Sigmoid colon (tissue), 7 donors: Measurements from ENCODE around the gene FUCA1. TPM values are rescaled to one million over a fixed set of nuclear protein-coding genes. Genes with fewer than 3 reads are reported as not detected.

Source experiments
- DNase-seq: peaks from one replicate; pipeline ENCODE4 v3.0.0-alpha.2; 2019
- H3K27ac ChIP-seq, 4 donors: fragments of 200-600 bp; sonication (generic); one replicate each; pipeline ENCODE4 v1.5.1; 2016 to 2019; ENCODE audit warnings: mild to moderate bottlenecking in 1 of 4
- H3K27me3 ChIP-seq, 3 donors: fragments of 200-600 bp; sonication (generic); one replicate each; pipeline ENCODE4 v1.5.1; 2019; ENCODE audit warnings: mild to moderate bottlenecking in 1 of 3
- H3K36me3 ChIP-seq, 4 donors: fragments of 200-600 bp; sonication (generic); one replicate each; pipeline ENCODE4 v1.5.1; 2016 to 2019
- H3K4me1 ChIP-seq, 4 donors: fragments of 200-600 bp; sonication (generic); one replicate each; pipeline ENCODE4 v1.5.1; 2017 to 2019
- H3K4me3 ChIP-seq, 4 donors: fragments of 200-600 bp; sonication (generic); one replicate each; pipeline ENCODE4 v1.5.1; 2017 to 2019; ENCODE audit warnings: mild to moderate bottlenecking in 2 of 4, moderate library complexity in 1 of 4
- H3K9me3 ChIP-seq, 4 donors: fragments of 200-600 bp in 3 of 4; sonication (generic) in 3 of 4; one replicate each; pipeline versions ENCODE4 v1.5.1 to v1.6.1; 2013 to 2019
- EP300 ChIP-seq, 4 donors: sonication (generic); formaldehyde crosslinking; IDR thresholded peaks; one replicate each; pipeline ENCODE4 v1.6.1; 2017; ENCODE audit warnings: antibody characterized with exemption in 4 of 4
- POLR2A ChIP-seq, 2 donors: fragments of 450-650 bp; IDR thresholded peaks; one replicate each; pipeline ENCODE4 v1.6.1; 2016; ENCODE audit warnings: antibody characterized with exemption in 2 of 2, mild to moderate bottlenecking in 2 of 2, moderate library complexity in 2 of 2
- POLR2AphosphoS5 ChIP-seq, 4 donors: sonication (generic); formaldehyde crosslinking; IDR thresholded peaks; one replicate each; pipeline ENCODE4 v1.6.1; 2017; ENCODE audit warnings: antibody characterized with exemption in 4 of 4
- WGBS, 2 donors: extraction: QIAGEN DNeasy Blood & Tissue Kit; methylation state at CpG; one replicate each; pipeline ENCODE4 v1.1.7; 2013; 5-methylcytosine and 5-hydroxymethylcytosine counted together
- intact Hi-C: fragments of 100-400 bp; cut with DNase I; formaldehyde crosslinking; loops from one replicate; pipeline ENCODE4 v1.15.1; 2023
- polyA plus RNA-seq, 3 donors: library from polyadenylated mRNA; stranded (reverse); fragments of 200-250 nt; gene quantifications; one replicate each; pipeline ENCODE4 v1.2.3, GENCODE V29; 2013
- total RNA-seq, 4 donors: library from RNA; depleted of rRNA; stranded (reverse); fragments of >200 nt; gene quantifications; one replicate each; pipeline ENCODE4 v1.1.0, GENCODE V29; 2016
- TF ChIP-seq, protein P1 (sequence below), 4 experiments: fragments of 450-650 bp in 3 of 4; fragments of 200-600 bp in 1 of 4; IDR thresholded peaks; one replicate each; pipeline ENCODE4 v1.5.1; 2016 to 2019; ENCODE audit warnings: antibody characterized with exemption in 4 of 4, mild to moderate bottlenecking in 3 of 4, moderate library complexity in 2 of 4
- donor health status: healthy with polysubstance abuse.
- donor health status: Bipolar disorder and iron deficiency.
- donor health status: healthy.

Gene FUCA1
- total and polyA plus RNA-seq, 7 donors, result 14.1 to 260 (median 28.9) TPM

DNA sequence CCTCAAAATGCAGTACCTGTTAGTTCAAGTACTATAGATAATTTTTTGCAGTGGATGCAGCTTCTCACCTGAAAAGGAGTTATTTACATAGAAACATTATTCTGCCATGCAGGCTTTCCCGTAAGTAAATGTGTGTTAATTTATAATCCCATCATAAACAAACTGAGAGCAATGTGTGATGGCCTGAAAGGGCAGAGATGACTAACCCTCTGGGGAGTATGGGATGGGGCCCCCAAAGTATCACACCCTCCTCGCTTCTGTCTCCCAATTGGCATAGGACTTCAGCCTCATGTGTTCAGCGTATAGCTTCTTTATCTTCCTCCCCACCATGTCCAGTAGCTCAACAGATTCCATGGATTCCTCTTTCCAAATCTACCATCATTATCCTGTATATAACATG lies 50.5 kb downstream of the FUCA1 start:
- TF ChIP-seq POLR2AphosphoS5 (IDR thresholded peaks at IDR 0.05) (no peak), POLR2A (IDR thresholded peaks at IDR 0.05) (no peak), EP300 (IDR thresholded peaks at IDR 0.05) (no peak)
- TF ChIP-seq, protein P1, sequence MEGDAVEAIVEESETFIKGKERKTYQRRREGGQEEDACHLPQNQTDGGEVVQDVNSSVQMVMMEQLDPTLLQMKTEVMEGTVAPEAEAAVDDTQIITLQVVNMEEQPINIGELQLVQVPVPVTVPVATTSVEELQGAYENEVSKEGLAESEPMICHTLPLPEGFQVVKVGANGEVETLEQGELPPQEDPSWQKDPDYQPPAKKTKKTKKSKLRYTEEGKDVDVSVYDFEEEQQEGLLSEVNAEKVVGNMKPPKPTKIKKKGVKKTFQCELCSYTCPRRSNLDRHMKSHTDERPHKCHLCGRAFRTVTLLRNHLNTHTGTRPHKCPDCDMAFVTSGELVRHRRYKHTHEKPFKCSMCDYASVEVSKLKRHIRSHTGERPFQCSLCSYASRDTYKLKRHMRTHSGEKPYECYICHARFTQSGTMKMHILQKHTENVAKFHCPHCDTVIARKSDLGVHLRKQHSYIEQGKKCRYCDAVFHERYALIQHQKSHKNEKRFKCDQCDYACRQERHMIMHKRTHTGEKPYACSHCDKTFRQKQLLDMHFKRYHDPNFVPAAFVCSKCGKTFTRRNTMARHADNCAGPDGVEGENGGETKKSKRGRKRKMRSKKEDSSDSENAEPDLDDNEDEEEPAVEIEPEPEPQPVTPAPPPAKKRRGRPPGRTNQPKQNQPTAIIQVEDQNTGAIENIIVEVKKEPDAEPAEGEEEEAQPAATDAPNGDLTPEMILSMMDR (IDR thresholded peaks at IDR 0.05), result no peak
- peaks cover 21 to 71% (median 48%) of the 10 kb centered on the region in 4 donors for H3K36me3 ChIP-seq
- no peak for DNase-seq
- H3K4me1 ChIP-seq, result no peaks in the 10 kb centered on the region
- H3K9me3 ChIP-seq, result no peaks in the 10 kb centered on the region
- no peaks in the 10 kb centered on the region for H3K27me3 ChIP-seq
- no peak overlapping the region for H3K27ac ChIP-seq
- whole genome bisulfite sequencing, 2 donors, result 66 to 81% methylated on average over 3 of the region's 3 CpGs
- H3K4me3 ChIP-seq, result no peak overlapping the region
- intact Hi-C loops, result no loop called here

DNA sequence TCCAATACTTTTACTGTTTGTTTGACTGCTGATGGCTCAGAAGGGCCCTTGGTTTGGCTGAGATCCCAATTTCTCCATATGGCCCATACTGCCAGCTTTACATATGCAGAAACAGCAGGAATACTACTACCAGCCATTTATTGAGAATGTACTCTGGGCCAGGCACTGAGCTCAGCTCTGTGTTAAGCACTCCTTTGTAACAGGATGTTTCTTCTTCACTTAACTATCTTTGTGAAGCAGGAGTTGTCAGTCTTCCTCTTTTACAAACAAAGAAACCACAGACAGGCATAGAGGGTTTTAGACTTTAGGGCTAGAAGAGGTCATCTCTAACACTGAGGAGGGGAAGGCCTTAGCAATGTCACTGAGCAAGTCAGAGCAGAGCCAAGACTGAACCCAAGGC lies 51.2 kb downstream of the FUCA1 start:
- Histone ChIP-seq H3K27me3 (no peaks in the 10 kb centered on the region), H3K4me1 (no peaks in the 10 kb centered on the region), H3K9me3 (no peaks in the 10 kb centered on the region), H3K27ac (no peak overlapping the region), H3K36me3 (peaks cover 21 to 79% (median 55%) of the 10 kb centered on the region in 4 donors), H3K4me3 (no peak overlapping the region)
- intact Hi-C loops, result no loop called here
- no peak for TF ChIP-seq POLR2A (IDR thresholded peaks at IDR 0.05)
- TF ChIP-seq POLR2AphosphoS5 (IDR thresholded peaks at IDR 0.05), result no peak
- TF ChIP-seq, protein P1 (IDR thresholded peaks at IDR 0.05), result no peak
- no peak for TF ChIP-seq EP300 (IDR thresholded peaks at IDR 0.05)
- no peak for DNase-seq

GRCh38 chr1:23816361-23816760 lies 51.7 kb downstream of the FUCA1 start:
- 94 to 98% methylated on average over 3 of the region's 3 CpGs for WGBS, 2 donors
- TF ChIP-seq POLR2A (IDR thresholded peaks at IDR 0.05) (no peak), EP300 (IDR thresholded peaks at IDR 0.05) (no peak)
- TF ChIP-seq, protein P1 (IDR thresholded peaks at IDR 0.05), result no peak
- no peak for DNase-seq
- Histone ChIP-seq H3K27ac (no peak overlapping the region), H3K27me3 (no peaks in the 10 kb centered on the region), H3K36me3 (peaks cover 21 to 80% (median 57%) of the 10 kb centered on the region in 4 donors), H3K4me3 (no peak overlapping the region), H3K4me1 (no peaks in the 10 kb centered on the region), H3K9me3 (no peaks in the 10 kb centered on the region)
- intact Hi-C loops, result no loop called here

- TF ChIP-seq EP300 (IDR thresholded peaks at IDR 0.05) (no peak), POLR2AphosphoS5 (IDR thresholded peaks at IDR 0.05) (no peak), POLR2A (IDR thresholded peaks at IDR 0.05) (no peak)
- TF ChIP-seq, protein P1 (IDR thresholded peaks at IDR 0.05), result no peak
- Histone ChIP-seq H3K4me3 (no peak overlapping the region), H3K36me3 (peaks cover 21 to 67% (median 52%) of the 10 kb centered on the region in 4 donors), H3K9me3 (no peaks in the 10 kb centered on the region), H3K27ac (no peak overlapping the region), H3K27me3 (no peaks in the 10 kb centered on the region), H3K4me1 (peaks cover 0 to 6% (median 2%) of the 10 kb centered on the region in 4 donors)
- intact Hi-C loops, result loop anchor here (5.0 kb wide), 1 partner anchor 103 kb away; no protein-coding TSS in a partner anchor
- WGBS, 2 donors, result 96 to 98% methylated on average over 4 of the region's 4 CpGs
- DNase-seq, result no peak
Observed at GRCh38 chr1:23814016-23814415, 54.1 kb downstream of the FUCA1 start.
